ENCODE data around the gene SLC23A2.

Gene SLC23A2

GRCh38 chr20:4814696-4815252, 186.5 kb downstream of the SLC23A2 start:
- no peaks in the 10 kb centered on the region for H3K36me3 ChIP-seq
- peak; percentile 47 to 69 for DNase-seq
- intact Hi-C loops (cut with DNase I; ENCODE audit: low total_unique reads), result loop anchor here (2.0 kb wide), 1 partner anchor 50 kb away; no protein-coding TSS in a partner anchor
- peak overlapping the region; percentile 12 to 50 for H3K27ac ChIP-seq
- H3K4me3 ChIP-seq, result no peak overlapping the region
- TF ChIP-seq CTCF (IDR thresholded peaks at IDR 0.05), result no peak
- peaks cover 0 to 11% (median 3%) of the 10 kb centered on the region in 4 donors for H3K4me1 ChIP-seq
- no peaks in the 10 kb centered on the region for H3K27me3 ChIP-seq
- no peaks in the 10 kb centered on the region for H3K9me3 ChIP-seq

- Histone ChIP-seq H3K27me3 (no peaks in the 10 kb centered on the region), H3K27ac (peak overlapping the region; percentile 50 to 54), H3K4me3 (no peak overlapping the region), H3K9me3 (no peaks in the 10 kb centered on the region), H3K36me3 (no peaks in the 10 kb centered on the region), H3K4me1 (peaks cover 0 to 17% (median 3%) of the 10 kb centered on the region in 4 donors)
- TF ChIP-seq CTCF (IDR thresholded peaks at IDR 0.05), result no peak
- peak in 1 of 2 donors; percentile 66 for DNase-seq
- intact Hi-C loops (cut with DNase I; ENCODE audit: low total_unique reads), result loop anchor here (2.0 kb wide), 1 partner anchor 51 kb away; no protein-coding TSS in a partner anchor
Observed at GRCh38 chr20:4813863-4814695, 187.2 kb downstream of the SLC23A2 start.

- Histone ChIP-seq H3K9me3 (no peaks in the 10 kb centered on the region), H3K4me3 (no peak overlapping the region), H3K27ac (peak overlapping the region; percentile 50 to 54), H3K27me3 (no peaks in the 10 kb centered on the region), H3K4me1 (peaks cover 0 to 17% (median 3%) of the 10 kb centered on the region in 4 donors), H3K36me3 (no peaks in the 10 kb centered on the region)
- DNase-seq, result peak in 1 of 2 donors; percentile 64
- intact Hi-C loops (cut with DNase I; ENCODE audit: low total_unique reads), result no loop called here
- TF ChIP-seq CTCF (IDR thresholded peaks at IDR 0.05), result no peak
Observed at GRCh38 chr20:4813076-4813862, 188.0 kb downstream of the SLC23A2 start.

GRCh38 chr20:4812641-4813075, 188.7 kb downstream of the SLC23A2 start:
- Histone ChIP-seq H3K27me3 (no peaks in the 10 kb centered on the region), H3K4me1 (peaks cover 0 to 17% (median 3%) of the 10 kb centered on the region in 4 donors), H3K36me3 (no peaks in the 10 kb centered on the region), H3K27ac (peak overlapping the region in 1 of 2 donors; percentile 54), H3K4me3 (no peak overlapping the region), H3K9me3 (no peaks in the 10 kb centered on the region)
- no peak for TF ChIP-seq CTCF (IDR thresholded peaks at IDR 0.05)
- intact Hi-C loops (cut with DNase I; ENCODE audit: low total_unique reads), result no loop called here
- DNase-seq, result no peak

GRCh38 chr20:4812216-4812615, 189.1 kb downstream of the SLC23A2 start:
- H3K9me3 ChIP-seq, result no peaks in the 10 kb centered on the region
- H3K27ac ChIP-seq, result no peak overlapping the region
- intact Hi-C loops (cut with DNase I; ENCODE audit: low total_unique reads), result no loop called here
- no peak for TF ChIP-seq CTCF (IDR thresholded peaks at IDR 0.05)
- no peaks in the 10 kb centered on the region for H3K27me3 ChIP-seq
- H3K4me3 ChIP-seq, result no peak overlapping the region
- no peak for DNase-seq
- H3K36me3 ChIP-seq, result no peaks in the 10 kb centered on the region
- peaks cover 0 to 17% (median 3%) of the 10 kb centered on the region in 4 donors for H3K4me1 ChIP-seq

Data from tibial artery (tissue), 4 donors.